Astrocyte (in vitro differentiated cells and primary cell): ENCODE data around the gene CPM.

Experiments
- CTCF ChIP-seq: IDR thresholded peaks from 2 replicates; pipeline ENCODE4 v1.5.1; 2011; ENCODE audit warnings: low read depth, mild to moderate bottlenecking, inconsistent platforms, low read length, moderate library complexity; ENCODE audit not compliant: insufficient read depth
- EZH2 ChIP-seq: IDR thresholded peaks from 2 replicates; pipeline ENCODE4 v1.6.1; 2012; ENCODE audit warnings: mild to moderate bottlenecking, low read length, inconsistent platforms; ENCODE audit not compliant: insufficient read depth

- TF ChIP-seq CTCF (no peak), EZH2 (no peak)
These were observed 43.4 kb upstream of the CPM start for GRCh38 chr12:68976395-68976841.
